AG04450 (cell line): ENCODE data around the gene PCP4. TPM values are rescaled to one million over a fixed set of nuclear protein-coding genes. Genes with fewer than 3 reads are reported as not detected.

ENCODE experiments used
- CTCF ChIA-PET: fragments of 300-600, 350-600 bp; formaldehyde crosslinking; extraction: SDS; loops from one replicate; lab custom pipeline; 2022; ENCODE audit warnings: antibody characterized with exemption, inconsistent platforms; lab: Charles Lee
- POLR2A ChIA-PET: fragments of 350-600 bp; formaldehyde crosslinking; extraction: SDS; loops from one replicate; lab custom pipeline; 2021; ENCODE audit warnings: antibody characterized with exemption, inconsistent platforms; lab: Yijun Ruan, JAX
- DNase-seq: peaks from one replicate; pipeline ENCODE4 v3.0.0-alpha.2; 2011; ENCODE audit warnings: low read depth, low spot score
- H3K27ac ChIP-seq: one replicate; pipeline ENCODE4 v1.5.1; 2012; ENCODE audit warnings: low read depth, low read length, control low read depth
- H3K27me3 ChIP-seq: one replicate; pipeline ENCODE4 v1.6.0; 2012; ENCODE audit warnings: low read length; ENCODE audit not compliant: control insufficient read depth, insufficient read depth
- H3K4me3 ChIP-seq: 2 replicates; pipeline ENCODE4 v1.5.1; 2011; ENCODE audit warnings: mild to moderate bottlenecking, low read depth, low read length, control low read depth
- H3K9me3 ChIP-seq: 2 replicates; pipeline ENCODE4 v1.5.1; 2012; ENCODE audit warnings: low read length; ENCODE audit not compliant: control insufficient read depth, insufficient read depth
- polyA plus RNA-seq: library from polyadenylated mRNA; depleted of rRNA; stranded (reverse); fragments of >200 nt; gene quantifications from 2 replicates; pipeline ENCODE4 v1.2.3, GENCODE V29; 2011
- TF ChIP-seq, protein P1 (sequence below): IDR thresholded peaks from 2 replicates; pipeline ENCODE4 v1.5.1; 2011; ENCODE audit warnings: low read depth, low read length, control low read depth, inconsistent platforms

The PCP4 gene
- polyA plus RNA-seq, 1 experiment: not detected

DNA sequence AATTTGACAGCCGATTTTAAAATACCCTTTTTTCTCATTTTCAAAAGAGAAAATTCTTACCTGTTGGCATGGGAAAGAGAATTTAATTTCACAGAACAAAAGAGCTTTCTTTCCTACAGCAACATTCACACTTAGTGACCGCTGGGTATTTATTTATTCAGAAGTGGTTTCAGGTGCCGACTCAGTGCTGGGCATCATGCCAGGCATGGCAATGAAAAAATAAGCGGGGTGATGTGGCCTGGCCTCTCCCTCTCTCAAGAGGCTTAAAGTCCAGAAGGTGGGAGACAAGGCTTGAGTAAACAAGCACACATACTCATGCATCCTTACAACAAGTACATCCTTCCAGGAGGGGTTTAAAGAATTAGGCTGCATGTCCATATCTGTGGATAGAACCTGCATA is 4.1 kb upstream of the PCP4 start:
- ChIA-PET POLR2A (no interaction called here), CTCF (no interaction called here)
- TF ChIP-seq, protein P1, sequence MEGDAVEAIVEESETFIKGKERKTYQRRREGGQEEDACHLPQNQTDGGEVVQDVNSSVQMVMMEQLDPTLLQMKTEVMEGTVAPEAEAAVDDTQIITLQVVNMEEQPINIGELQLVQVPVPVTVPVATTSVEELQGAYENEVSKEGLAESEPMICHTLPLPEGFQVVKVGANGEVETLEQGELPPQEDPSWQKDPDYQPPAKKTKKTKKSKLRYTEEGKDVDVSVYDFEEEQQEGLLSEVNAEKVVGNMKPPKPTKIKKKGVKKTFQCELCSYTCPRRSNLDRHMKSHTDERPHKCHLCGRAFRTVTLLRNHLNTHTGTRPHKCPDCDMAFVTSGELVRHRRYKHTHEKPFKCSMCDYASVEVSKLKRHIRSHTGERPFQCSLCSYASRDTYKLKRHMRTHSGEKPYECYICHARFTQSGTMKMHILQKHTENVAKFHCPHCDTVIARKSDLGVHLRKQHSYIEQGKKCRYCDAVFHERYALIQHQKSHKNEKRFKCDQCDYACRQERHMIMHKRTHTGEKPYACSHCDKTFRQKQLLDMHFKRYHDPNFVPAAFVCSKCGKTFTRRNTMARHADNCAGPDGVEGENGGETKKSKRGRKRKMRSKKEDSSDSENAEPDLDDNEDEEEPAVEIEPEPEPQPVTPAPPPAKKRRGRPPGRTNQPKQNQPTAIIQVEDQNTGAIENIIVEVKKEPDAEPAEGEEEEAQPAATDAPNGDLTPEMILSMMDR: no peak
- H3K4me3 ChIP-seq: no peak overlapping the region
- H3K9me3 ChIP-seq: peaks cover 26% of the 10 kb centered on the region
- H3K27ac ChIP-seq: no peak overlapping the region
- H3K27me3 ChIP-seq: no peaks in the 10 kb centered on the region
- DNase-seq: no peak

DNA sequence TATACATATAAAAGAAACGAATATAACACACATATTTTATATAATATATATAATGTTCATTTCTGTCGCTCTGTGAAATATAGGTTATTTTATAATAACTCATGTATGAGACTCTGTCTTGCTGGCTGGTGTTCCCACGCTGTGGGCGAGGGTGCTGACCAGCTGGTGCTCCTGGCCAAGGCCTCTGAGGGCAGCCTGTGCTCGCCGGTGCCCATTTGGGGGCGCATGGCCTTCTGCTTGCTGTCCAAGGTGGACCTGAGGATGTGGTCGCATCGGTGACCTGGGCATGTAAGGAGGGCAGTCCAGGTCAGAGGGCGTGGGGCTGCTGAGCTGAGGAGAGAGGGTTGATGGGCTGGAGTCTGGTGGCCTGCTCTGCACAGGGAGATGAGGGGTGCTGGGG is 1.1 kb upstream of the PCP4 start:
- no peaks in the 10 kb centered on the region for H3K27me3 ChIP-seq
- H3K27ac ChIP-seq: no peak overlapping the region
- peaks cover 26% of the 10 kb centered on the region for H3K9me3 ChIP-seq
- ChIA-PET POLR2A (no interaction called here), CTCF (interaction anchor here (2.8 kb wide), 1 partner anchor 254 kb away, joined by 13 read pairs; no protein-coding TSS in a partner anchor)
- no peak overlapping the region for H3K4me3 ChIP-seq
- TF ChIP-seq, protein P1: no peak
- no peak for DNase-seq

DNA sequence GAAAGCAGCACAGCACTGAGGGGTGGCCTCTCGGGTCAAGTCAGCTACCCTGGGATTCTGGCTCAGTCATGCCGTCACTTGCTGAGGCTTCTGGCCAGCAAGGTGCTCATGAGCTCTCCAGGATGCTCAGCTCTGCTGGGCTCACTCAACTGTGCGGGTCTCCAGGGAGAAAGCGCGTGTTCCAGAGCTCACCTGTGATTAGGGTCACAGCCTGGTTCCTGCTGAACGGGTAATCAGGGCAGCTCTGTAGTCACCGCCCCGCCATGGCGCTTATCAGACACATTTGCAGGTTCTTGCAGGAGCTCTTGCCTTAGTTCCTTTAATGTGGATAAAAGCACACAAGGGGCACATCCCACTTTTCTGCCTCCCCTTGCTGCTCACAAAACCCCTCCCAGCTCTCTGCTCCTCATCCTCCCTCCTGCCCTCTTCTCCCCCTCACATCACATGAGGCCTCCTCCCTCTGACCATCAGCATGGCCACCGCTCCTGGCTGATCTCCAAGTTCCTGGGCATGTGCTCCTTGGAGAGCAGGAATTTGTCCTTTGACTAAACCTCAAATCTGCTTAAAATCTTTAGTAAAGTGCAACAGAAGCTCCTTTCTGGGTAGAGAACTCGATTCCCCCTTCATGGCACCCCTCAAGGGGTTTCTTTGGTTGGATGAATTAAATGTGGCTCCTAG is 2.0 kb downstream of the PCP4 start:
- ChIA-PET CTCF (interaction anchor here (2.8 kb wide), 1 partner anchor 251 kb away, joined by 13 read pairs; no protein-coding TSS in a partner anchor), POLR2A (no interaction called here)
- Histone ChIP-seq H3K27ac (no peak overlapping the region), H3K27me3 (no peaks in the 10 kb centered on the region), H3K9me3 (peaks cover 21% of the 10 kb centered on the region), H3K4me3 (no peak overlapping the region)
- DNase-seq: no peak
- TF ChIP-seq, protein P1: no peak

DNA sequence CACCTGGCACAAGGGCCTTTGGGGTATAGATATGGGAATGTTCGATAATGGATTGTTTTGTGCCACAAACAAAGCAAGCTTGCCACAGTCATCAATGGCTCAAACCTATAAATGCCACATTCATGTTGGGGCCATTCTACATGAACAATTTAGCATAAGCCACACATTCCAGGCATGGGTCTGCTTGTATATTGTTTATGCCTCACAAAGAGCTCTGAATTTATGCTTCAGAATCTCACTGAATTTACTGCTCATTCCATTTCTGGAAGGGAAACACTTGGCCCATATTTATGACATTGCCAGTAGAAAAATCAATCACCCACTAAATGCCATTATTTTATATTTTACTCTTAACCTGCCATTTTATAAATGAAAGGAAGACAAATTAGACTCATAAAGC is 6.4 kb downstream of the PCP4 start:
- Histone ChIP-seq H3K27ac (no peak overlapping the region), H3K27me3 (no peaks in the 10 kb centered on the region), H3K4me3 (no peak overlapping the region), H3K9me3 (peaks cover 8% of the 10 kb centered on the region)
- TF ChIP-seq, protein P1: no peak
- POLR2A ChIA-PET: no interaction called here
- no peak for DNase-seq
- CTCF ChIA-PET: no interaction called here

DNA sequence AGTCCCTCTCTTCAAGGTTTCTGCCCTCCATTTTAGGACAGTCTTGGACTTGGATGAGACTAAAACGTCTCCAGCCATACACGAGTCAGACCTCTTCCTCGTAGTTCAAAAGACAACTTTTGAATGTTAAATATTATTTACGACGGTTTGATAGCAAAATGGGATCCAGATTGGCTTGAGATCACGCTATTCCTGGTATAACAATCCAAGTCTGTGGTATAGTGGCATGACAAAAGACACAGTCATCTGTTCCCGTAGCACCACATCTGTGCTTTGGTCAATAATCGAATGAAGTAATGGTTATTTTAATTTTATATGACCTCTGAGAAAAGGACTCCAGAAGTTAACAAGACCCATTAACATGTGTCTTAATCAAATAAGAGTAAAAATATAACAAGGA is 7.0 kb downstream of the PCP4 start:
- TF ChIP-seq, protein P1: no peak
- POLR2A ChIA-PET: no interaction called here
- CTCF ChIA-PET: no interaction called here
- no peaks in the 10 kb centered on the region for H3K27me3 ChIP-seq
- H3K4me3 ChIP-seq: no peak overlapping the region
- H3K27ac ChIP-seq: no peak overlapping the region
- no peak for DNase-seq
- peaks cover 6% of the 10 kb centered on the region for H3K9me3 ChIP-seq
